NCI-H510A (cell line): ENCODE data around the gene NMT2.

Experiments used
- DNase-seq: peaks from one replicate; lab custom pipeline; 2025; lab: John Stamatoyannopoulos, UW

Gene NMT2

GRCh38 chr10:15092855-15093408 is 75.6 kb downstream of the NMT2 start:
- no peak for DNase-seq

- DNase-seq: no peak
Observed at GRCh38 chr10:15091418-15091817, 77.1 kb downstream of the NMT2 start.

GRCh38 chr10:15088428-15089261 is 79.8 kb downstream of the NMT2 start, which contains the start of gene ACBD7:
ACBD7 (minus strand) TSS chr10:15088776; CDS start chr10:15088728, 48 bp downstream.
- peak; percentile 57 for DNase-seq

GRCh38 chr10:15084502-15084922 is 84.0 kb downstream of the NMT2 start:
- DNase-seq: no peak

GRCh38 chr10:15083674-15084501 is 84.6 kb downstream of the NMT2 start:
- no peak for DNase-seq

GRCh38 chr10:15075421-15075820 is 93.1 kb downstream of the NMT2 start:
- DNase-seq: no peak

- no peak for DNase-seq
Observed at GRCh38 chr10:15072358-15072757, 96.1 kb downstream of the NMT2 start.

- no peak for DNase-seq
Observed at GRCh38 chr10:15069230-15069629, 99.3 kb downstream of the NMT2 start.

- DNase-seq: no peak
Observed at GRCh38 chr10:15068802-15069201, 99.7 kb downstream of the NMT2 start.

- DNase-seq: no peak
Observed at GRCh38 chr10:15067154-15067553, 101.3 kb downstream of the NMT2 start.

GRCh38 chr10:15060638-15061037 is 107.9 kb downstream of the NMT2 start:
- no peak for DNase-seq

GRCh38 chr10:15059914-15060313 is 108.6 kb downstream of the NMT2 start:
- DNase-seq: no peak

- no peak for DNase-seq
Observed at GRCh38 chr10:15058689-15059088, 109.8 kb downstream of the NMT2 start.
